ENCODE measurements around the gene ZNF280B. TPM values are rescaled to one million over a fixed set of nuclear protein-coding genes. Genes with fewer than 3 reads are reported as not detected.
A peak's percentile ranks its signal among the peaks of the same experiment; 100 is the strongest.

ZNF280B gene
- total RNA-seq, 1 donor from 2014 or later: 4.0 TPM

DNA sequence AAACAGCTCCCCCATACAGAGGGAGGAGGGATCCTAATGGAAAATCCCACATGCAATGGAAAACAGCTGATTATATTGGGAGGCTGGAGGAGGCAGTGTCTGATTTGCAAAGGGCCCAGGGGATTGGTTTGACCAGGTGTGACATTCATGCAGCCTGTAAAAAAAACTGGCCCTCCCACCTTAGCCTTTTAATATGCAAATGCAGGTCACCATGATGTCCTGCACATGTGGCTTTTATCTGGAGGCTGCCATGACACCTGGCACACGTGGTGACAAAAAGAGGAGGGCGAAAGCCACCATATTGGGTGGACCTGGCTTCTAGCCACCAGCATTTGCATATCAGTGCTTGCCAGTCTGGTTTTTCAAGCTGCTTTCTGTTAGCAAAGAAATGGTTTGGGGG, 48.5 kb downstream of the ZNF280B start:
- H3K27ac Mint-ChIP-seq (ENCODE audit: unreplicated experiment): no peak overlapping the region
- Histone ChIP-seq H3K36me3 (ENCODE audit: insufficient read depth, low read length) (no peaks in the 10 kb centered on the region), H3K4me3 (ENCODE audit: insufficient read depth, low read depth, low read length) (no peak overlapping the region), H3K4me1 (ENCODE audit: insufficient read depth, low read length) (no peaks in the 10 kb centered on the region), H3K4me2 (ENCODE audit: low read length) (no peak overlapping the region), H2AFZ (ENCODE audit: low read depth, low read length) (no peak overlapping the region), H3K9ac (ENCODE audit: low read length) (no peak overlapping the region), H4K20me1 (ENCODE audit: insufficient read depth, low read length) (no peaks in the 10 kb centered on the region), H3K9me3 (ENCODE audit: insufficient read depth, low read depth, low read length) (peaks cover 19% of the 10 kb centered on the region), H3K27ac (ENCODE audit: low read depth, low read length) (no peak overlapping the region), H3K27me3 (ENCODE audit: insufficient read depth, low read length) (peaks cover 3% of the 10 kb centered on the region), H3K79me2 (ENCODE audit: insufficient read depth, low read length) (no peaks in the 10 kb centered on the region)
- peaks cover 32% of the 10 kb centered on the region for H3K9me3 Mint-ChIP-seq (ENCODE audit: unreplicated experiment)
- no peak for FAIRE-seq
- H3K36me3 Mint-ChIP-seq (ENCODE audit: low read depth, unreplicated experiment): peaks cover 3% of the 10 kb centered on the region
- H3K4me3 Mint-ChIP-seq (ENCODE audit: unreplicated experiment): no peak overlapping the region
- DNase-seq (ENCODE audit: low read depth): no peak
- peaks cover 63% of the 10 kb centered on the region for H3K27me3 Mint-ChIP-seq (ENCODE audit: low read depth, unreplicated experiment)
- TF ChIP-seq EZH2 (IDR thresholded peaks at IDR 0.05; ENCODE audit: insufficient read depth, low read length): no peak
- TF ChIP-seq, protein P1, sequence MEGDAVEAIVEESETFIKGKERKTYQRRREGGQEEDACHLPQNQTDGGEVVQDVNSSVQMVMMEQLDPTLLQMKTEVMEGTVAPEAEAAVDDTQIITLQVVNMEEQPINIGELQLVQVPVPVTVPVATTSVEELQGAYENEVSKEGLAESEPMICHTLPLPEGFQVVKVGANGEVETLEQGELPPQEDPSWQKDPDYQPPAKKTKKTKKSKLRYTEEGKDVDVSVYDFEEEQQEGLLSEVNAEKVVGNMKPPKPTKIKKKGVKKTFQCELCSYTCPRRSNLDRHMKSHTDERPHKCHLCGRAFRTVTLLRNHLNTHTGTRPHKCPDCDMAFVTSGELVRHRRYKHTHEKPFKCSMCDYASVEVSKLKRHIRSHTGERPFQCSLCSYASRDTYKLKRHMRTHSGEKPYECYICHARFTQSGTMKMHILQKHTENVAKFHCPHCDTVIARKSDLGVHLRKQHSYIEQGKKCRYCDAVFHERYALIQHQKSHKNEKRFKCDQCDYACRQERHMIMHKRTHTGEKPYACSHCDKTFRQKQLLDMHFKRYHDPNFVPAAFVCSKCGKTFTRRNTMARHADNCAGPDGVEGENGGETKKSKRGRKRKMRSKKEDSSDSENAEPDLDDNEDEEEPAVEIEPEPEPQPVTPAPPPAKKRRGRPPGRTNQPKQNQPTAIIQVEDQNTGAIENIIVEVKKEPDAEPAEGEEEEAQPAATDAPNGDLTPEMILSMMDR (IDR thresholded peaks at IDR 0.05; ENCODE audit: insufficient read depth, low read depth, low read length): no peak
- no peaks in the 10 kb centered on the region for H3K4me1 Mint-ChIP-seq (ENCODE audit: low read depth, unreplicated experiment)

GRCh38 chr22:22458896-22459588, 49.5 kb downstream of the ZNF280B start:
- DNase-seq (ENCODE audit: low read depth) (peak; percentile 9), FAIRE-seq (no peak)
- Histone ChIP-seq H4K20me1 (ENCODE audit: insufficient read depth, low read length) (no peaks in the 10 kb centered on the region), H3K9ac (ENCODE audit: low read length) (no peak overlapping the region), H3K27ac (ENCODE audit: low read depth, low read length) (no peak overlapping the region), H3K4me2 (ENCODE audit: low read length) (no peak overlapping the region), H3K79me2 (ENCODE audit: insufficient read depth, low read length) (no peaks in the 10 kb centered on the region), H3K9me3 (ENCODE audit: insufficient read depth, low read depth, low read length) (peaks cover 19% of the 10 kb centered on the region), H2AFZ (ENCODE audit: low read depth, low read length) (no peak overlapping the region), H3K4me1 (ENCODE audit: insufficient read depth, low read length) (no peaks in the 10 kb centered on the region), H3K27me3 (ENCODE audit: insufficient read depth, low read length) (peaks cover 3% of the 10 kb centered on the region), H3K4me3 (ENCODE audit: insufficient read depth, low read depth, low read length) (no peak overlapping the region), H3K36me3 (ENCODE audit: insufficient read depth, low read length) (no peaks in the 10 kb centered on the region)
- Mint-ChIP-seq H3K36me3 (ENCODE audit: low read depth, unreplicated experiment) (peaks cover 3% of the 10 kb centered on the region), H3K27ac (ENCODE audit: unreplicated experiment) (no peak overlapping the region), H3K27me3 (ENCODE audit: low read depth, unreplicated experiment) (peaks cover 64% of the 10 kb centered on the region), H3K4me1 (ENCODE audit: low read depth, unreplicated experiment) (no peaks in the 10 kb centered on the region), H3K4me3 (ENCODE audit: unreplicated experiment) (no peak overlapping the region), H3K9me3 (ENCODE audit: unreplicated experiment) (peaks cover 34% of the 10 kb centered on the region)
- TF ChIP-seq, protein P1 (IDR thresholded peaks at IDR 0.05; ENCODE audit: insufficient read depth, low read depth, low read length): no peak
- no peak for TF ChIP-seq EZH2 (IDR thresholded peaks at IDR 0.05; ENCODE audit: insufficient read depth, low read length)

- Mint-ChIP-seq H3K4me3 (ENCODE audit: unreplicated experiment) (no peak overlapping the region), H3K4me1 (ENCODE audit: low read depth, unreplicated experiment) (no peaks in the 10 kb centered on the region), H3K9me3 (ENCODE audit: unreplicated experiment) (peaks cover 39% of the 10 kb centered on the region), H3K27me3 (ENCODE audit: low read depth, unreplicated experiment) (peaks cover 65% of the 10 kb centered on the region), H3K27ac (ENCODE audit: unreplicated experiment) (no peak overlapping the region), H3K36me3 (ENCODE audit: low read depth, unreplicated experiment) (peaks cover 3% of the 10 kb centered on the region)
- TF ChIP-seq EZH2 (IDR thresholded peaks at IDR 0.05; ENCODE audit: insufficient read depth, low read length): no peak
- TF ChIP-seq, protein P1 (IDR thresholded peaks at IDR 0.05; ENCODE audit: insufficient read depth, low read depth, low read length): no peak
- H3K36me3 ChIP-seq (ENCODE audit: insufficient read depth, low read length): no peaks in the 10 kb centered on the region
- no peak overlapping the region for H3K27ac ChIP-seq (ENCODE audit: low read depth, low read length)
- no peak for DNase-seq (ENCODE audit: low read depth)
- no peak for FAIRE-seq
- no peaks in the 10 kb centered on the region for H3K79me2 ChIP-seq (ENCODE audit: insufficient read depth, low read length)
- peaks cover 3% of the 10 kb centered on the region for H3K27me3 ChIP-seq (ENCODE audit: insufficient read depth, low read length)
- H3K9me3 ChIP-seq (ENCODE audit: insufficient read depth, low read depth, low read length): peaks cover 21% of the 10 kb centered on the region
- H3K9ac ChIP-seq (ENCODE audit: low read length): no peak overlapping the region
- no peak overlapping the region for H3K4me3 ChIP-seq (ENCODE audit: insufficient read depth, low read depth, low read length)
- no peaks in the 10 kb centered on the region for H4K20me1 ChIP-seq (ENCODE audit: insufficient read depth, low read length)
- no peak overlapping the region for H2AFZ ChIP-seq (ENCODE audit: low read depth, low read length)
- H3K4me2 ChIP-seq (ENCODE audit: low read length): no peak overlapping the region
- H3K4me1 ChIP-seq (ENCODE audit: insufficient read depth, low read length): no peaks in the 10 kb centered on the region
These were observed 50.2 kb downstream of the ZNF280B start for GRCh38 chr22:22458387-22458786.

Measured in astrocyte (in vitro differentiated cells and primary cell).